ENCODE data around the gene PACSIN2.

GRCh38 chr22:42932857-42933484, 82.0 kb downstream of the PACSIN2 start:
- no peak for TF ChIP-seq CTCF (IDR thresholded peaks at IDR 0.05)
- TF ChIP-seq POLR2A (IDR thresholded peaks at IDR 0.05), result no peak
- no peak for TF ChIP-seq EP300 (IDR thresholded peaks at IDR 0.05)
- no peak for TF ChIP-seq POLR2AphosphoS5 (IDR thresholded peaks at IDR 0.05)
